Measurements from ENCODE around the gene CIAO2B. TPM values are rescaled to one million over a fixed set of nuclear protein-coding genes. Genes with fewer than 3 reads are reported as not detected.

The CIAO2B gene
- polyA plus RNA-seq, 1 donor from 2014 or later: 339 TPM

GRCh38 chr16:66960270-66960669 is 26.1 kb upstream of the CIAO2B start:
- Histone ChIP-seq H2AFZ (ENCODE audit: low read depth, low read length) (no peak overlapping the region), H3K9me2 (ENCODE audit: insufficient read depth, low read length) (no peaks in the 10 kb centered on the region), H3K36me3 (ENCODE audit: insufficient read depth, low read length) (no peaks in the 10 kb centered on the region), H3K27ac (ENCODE audit: low read length) (no peak overlapping the region), H3F3A (ENCODE audit: insufficient read depth, low read length, poor library complexity, severe bottlenecking) (no peaks in the 10 kb centered on the region), H3K79me2 (replicated peaks; ENCODE audit: insufficient read depth, low read length) (no peaks in the 10 kb centered on the region), H3K4me2 (ENCODE audit: low read length) (no peak overlapping the region), H3K4me3 (ENCODE audit: low read length) (no peak overlapping the region), H4K20me1 (ENCODE audit: insufficient read depth) (no peaks in the 10 kb centered on the region), H3K27me3 (ENCODE audit: insufficient read depth, low read depth, low read length) (no peaks in the 10 kb centered on the region), H3K9me3 (ENCODE audit: low read length) (no peaks in the 10 kb centered on the region), H3K9ac (ENCODE audit: low read length) (no peak overlapping the region)
- TF ChIP-seq, protein P1, sequence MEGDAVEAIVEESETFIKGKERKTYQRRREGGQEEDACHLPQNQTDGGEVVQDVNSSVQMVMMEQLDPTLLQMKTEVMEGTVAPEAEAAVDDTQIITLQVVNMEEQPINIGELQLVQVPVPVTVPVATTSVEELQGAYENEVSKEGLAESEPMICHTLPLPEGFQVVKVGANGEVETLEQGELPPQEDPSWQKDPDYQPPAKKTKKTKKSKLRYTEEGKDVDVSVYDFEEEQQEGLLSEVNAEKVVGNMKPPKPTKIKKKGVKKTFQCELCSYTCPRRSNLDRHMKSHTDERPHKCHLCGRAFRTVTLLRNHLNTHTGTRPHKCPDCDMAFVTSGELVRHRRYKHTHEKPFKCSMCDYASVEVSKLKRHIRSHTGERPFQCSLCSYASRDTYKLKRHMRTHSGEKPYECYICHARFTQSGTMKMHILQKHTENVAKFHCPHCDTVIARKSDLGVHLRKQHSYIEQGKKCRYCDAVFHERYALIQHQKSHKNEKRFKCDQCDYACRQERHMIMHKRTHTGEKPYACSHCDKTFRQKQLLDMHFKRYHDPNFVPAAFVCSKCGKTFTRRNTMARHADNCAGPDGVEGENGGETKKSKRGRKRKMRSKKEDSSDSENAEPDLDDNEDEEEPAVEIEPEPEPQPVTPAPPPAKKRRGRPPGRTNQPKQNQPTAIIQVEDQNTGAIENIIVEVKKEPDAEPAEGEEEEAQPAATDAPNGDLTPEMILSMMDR (IDR thresholded peaks at IDR 0.05; ENCODE audit: poor library complexity, severe bottlenecking): no peak
- TF ChIP-seq, protein P2, sequence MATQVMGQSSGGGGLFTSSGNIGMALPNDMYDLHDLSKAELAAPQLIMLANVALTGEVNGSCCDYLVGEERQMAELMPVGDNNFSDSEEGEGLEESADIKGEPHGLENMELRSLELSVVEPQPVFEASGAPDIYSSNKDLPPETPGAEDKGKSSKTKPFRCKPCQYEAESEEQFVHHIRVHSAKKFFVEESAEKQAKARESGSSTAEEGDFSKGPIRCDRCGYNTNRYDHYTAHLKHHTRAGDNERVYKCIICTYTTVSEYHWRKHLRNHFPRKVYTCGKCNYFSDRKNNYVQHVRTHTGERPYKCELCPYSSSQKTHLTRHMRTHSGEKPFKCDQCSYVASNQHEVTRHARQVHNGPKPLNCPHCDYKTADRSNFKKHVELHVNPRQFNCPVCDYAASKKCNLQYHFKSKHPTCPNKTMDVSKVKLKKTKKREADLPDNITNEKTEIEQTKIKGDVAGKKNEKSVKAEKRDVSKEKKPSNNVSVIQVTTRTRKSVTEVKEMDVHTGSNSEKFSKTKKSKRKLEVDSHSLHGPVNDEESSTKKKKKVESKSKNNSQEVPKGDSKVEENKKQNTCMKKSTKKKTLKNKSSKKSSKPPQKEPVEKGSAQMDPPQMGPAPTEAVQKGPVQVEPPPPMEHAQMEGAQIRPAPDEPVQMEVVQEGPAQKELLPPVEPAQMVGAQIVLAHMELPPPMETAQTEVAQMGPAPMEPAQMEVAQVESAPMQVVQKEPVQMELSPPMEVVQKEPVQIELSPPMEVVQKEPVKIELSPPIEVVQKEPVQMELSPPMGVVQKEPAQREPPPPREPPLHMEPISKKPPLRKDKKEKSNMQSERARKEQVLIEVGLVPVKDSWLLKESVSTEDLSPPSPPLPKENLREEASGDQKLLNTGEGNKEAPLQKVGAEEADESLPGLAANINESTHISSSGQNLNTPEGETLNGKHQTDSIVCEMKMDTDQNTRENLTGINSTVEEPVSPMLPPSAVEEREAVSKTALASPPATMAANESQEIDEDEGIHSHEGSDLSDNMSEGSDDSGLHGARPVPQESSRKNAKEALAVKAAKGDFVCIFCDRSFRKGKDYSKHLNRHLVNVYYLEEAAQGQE (IDR thresholded peaks at IDR 0.05; ENCODE audit: borderline replicate concordance): no peak
- no peak for TF ChIP-seq EP300 (conservative IDR thresholded peaks at IDR 0.05; ENCODE audit: poor library complexity, severe bottlenecking)
- TF ChIP-seq POLR2AphosphoS5 (IDR thresholded peaks at IDR 0.05): no peak
- TF ChIP-seq SMC3 (conservative IDR thresholded peaks at IDR 0.05; ENCODE audit: poor library complexity): no peak
- TF ChIP-seq EZH2 (IDR thresholded peaks at IDR 0.05; ENCODE audit: borderline replicate concordance, insufficient read depth, low read length, poor library complexity, severe bottlenecking): no peak
- no peak for TF ChIP-seq MXI1 (conservative IDR thresholded peaks at IDR 0.05; ENCODE audit: poor library complexity, severe bottlenecking)
- no peak for TF ChIP-seq RAD21 (conservative IDR thresholded peaks at IDR 0.05)
- TF ChIP-seq TAF1 (IDR thresholded peaks at IDR 0.05; ENCODE audit: low read depth): no peak

- Histone ChIP-seq H3K27me3 (ENCODE audit: insufficient read depth, low read depth, low read length) (no peaks in the 10 kb centered on the region), H3F3A (ENCODE audit: insufficient read depth, low read length, poor library complexity, severe bottlenecking) (no peaks in the 10 kb centered on the region), H3K9ac (ENCODE audit: low read length) (no peak overlapping the region), H3K79me2 (replicated peaks; ENCODE audit: insufficient read depth, low read length) (no peaks in the 10 kb centered on the region), H3K4me3 (ENCODE audit: low read length) (no peak overlapping the region), H3K9me3 (ENCODE audit: low read length) (no peaks in the 10 kb centered on the region), H3K27ac (ENCODE audit: low read length) (no peak overlapping the region), H4K20me1 (ENCODE audit: insufficient read depth) (no peaks in the 10 kb centered on the region), H3K36me3 (ENCODE audit: insufficient read depth, low read length) (no peaks in the 10 kb centered on the region), H3K4me2 (ENCODE audit: low read length) (no peak overlapping the region), H2AFZ (ENCODE audit: low read depth, low read length) (no peak overlapping the region), H3K9me2 (ENCODE audit: insufficient read depth, low read length) (no peaks in the 10 kb centered on the region)
- TF ChIP-seq EZH2 (IDR thresholded peaks at IDR 0.05; ENCODE audit: borderline replicate concordance, insufficient read depth, low read length, poor library complexity, severe bottlenecking): no peak
- TF ChIP-seq SMC3 (conservative IDR thresholded peaks at IDR 0.05; ENCODE audit: poor library complexity): no peak
- TF ChIP-seq TAF1 (IDR thresholded peaks at IDR 0.05; ENCODE audit: low read depth): no peak
- no peak for TF ChIP-seq POLR2AphosphoS5 (IDR thresholded peaks at IDR 0.05)
- no peak for TF ChIP-seq MXI1 (conservative IDR thresholded peaks at IDR 0.05; ENCODE audit: poor library complexity, severe bottlenecking)
- TF ChIP-seq RAD21 (conservative IDR thresholded peaks at IDR 0.05): no peak
- TF ChIP-seq, protein P1 (IDR thresholded peaks at IDR 0.05; ENCODE audit: poor library complexity, severe bottlenecking): no peak
- no peak for TF ChIP-seq EP300 (conservative IDR thresholded peaks at IDR 0.05; ENCODE audit: poor library complexity, severe bottlenecking)
- TF ChIP-seq, protein P2 (IDR thresholded peaks at IDR 0.05; ENCODE audit: borderline replicate concordance): no peak
Measured at GRCh38 chr16:66959704-66960161, 25.5 kb upstream of the CIAO2B start.
